Measurements from ENCODE around the gene WDR41.
"Not testable (repeated sequence)": the region's sequence is repeated elsewhere in the genome, so short reads cannot be mapped to it uniquely, and the experiment has no call there.

WDR41 gene, protein sequence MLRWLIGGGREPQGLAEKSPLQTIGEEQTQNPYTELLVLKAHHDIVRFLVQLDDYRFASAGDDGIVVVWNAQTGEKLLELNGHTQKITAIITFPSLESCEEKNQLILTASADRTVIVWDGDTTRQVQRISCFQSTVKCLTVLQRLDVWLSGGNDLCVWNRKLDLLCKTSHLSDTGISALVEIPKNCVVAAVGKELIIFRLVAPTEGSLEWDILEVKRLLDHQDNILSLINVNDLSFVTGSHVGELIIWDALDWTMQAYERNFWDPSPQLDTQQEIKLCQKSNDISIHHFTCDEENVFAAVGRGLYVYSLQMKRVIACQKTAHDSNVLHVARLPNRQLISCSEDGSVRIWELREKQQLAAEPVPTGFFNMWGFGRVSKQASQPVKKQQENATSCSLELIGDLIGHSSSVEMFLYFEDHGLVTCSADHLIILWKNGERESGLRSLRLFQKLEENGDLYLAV

DNA sequence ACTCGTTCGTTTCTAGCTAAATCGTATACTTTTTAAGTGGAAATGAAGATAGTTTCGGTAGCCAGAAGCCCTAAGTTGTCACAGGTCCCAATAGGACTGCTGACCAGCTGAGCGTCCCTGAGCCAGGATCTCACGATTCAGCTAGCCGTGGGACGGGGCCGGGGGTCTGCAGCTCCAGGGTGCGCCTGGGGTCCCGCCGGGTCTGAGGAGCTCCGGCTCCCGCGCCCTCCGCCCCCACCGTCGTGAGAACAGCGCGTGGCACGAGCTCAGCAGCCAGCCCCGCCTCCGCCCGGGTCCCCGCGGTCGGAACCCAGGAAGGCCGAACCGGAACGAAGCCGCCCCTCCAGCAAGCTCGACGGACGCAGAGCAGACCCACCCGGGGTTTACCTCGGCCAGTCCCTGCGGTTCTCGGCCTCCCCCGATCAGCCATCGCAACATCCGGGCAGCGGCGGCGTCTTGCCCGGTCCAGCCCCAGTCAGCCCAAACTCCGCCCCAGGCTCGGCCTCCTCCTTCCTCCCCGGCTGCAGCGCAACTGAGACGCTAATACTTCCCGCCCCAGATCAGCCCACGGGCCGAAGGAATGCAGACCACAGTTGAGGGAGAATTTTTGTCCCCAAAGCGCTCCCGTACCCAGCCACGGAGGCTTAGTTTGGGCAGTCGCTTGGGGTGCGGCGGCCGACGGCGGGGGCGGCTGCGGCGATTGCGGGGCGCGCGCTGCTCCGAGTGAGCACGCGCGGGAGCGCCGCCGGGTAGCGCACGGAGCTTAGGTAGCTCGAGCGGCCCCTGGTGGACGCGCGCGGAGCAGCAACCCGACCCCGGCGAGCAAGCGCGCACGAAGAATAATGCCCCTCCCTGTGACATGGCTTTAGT, at the start of gene WDR41:
Gene WDR41, minus strand, starts transcription at position 534 of the 870 bp plus-strand sequence. Its CDS starts 96 bp downstream, at position 438.
- DNase-seq (ENCODE audit: low spot score): peak; percentile 81

DNA sequence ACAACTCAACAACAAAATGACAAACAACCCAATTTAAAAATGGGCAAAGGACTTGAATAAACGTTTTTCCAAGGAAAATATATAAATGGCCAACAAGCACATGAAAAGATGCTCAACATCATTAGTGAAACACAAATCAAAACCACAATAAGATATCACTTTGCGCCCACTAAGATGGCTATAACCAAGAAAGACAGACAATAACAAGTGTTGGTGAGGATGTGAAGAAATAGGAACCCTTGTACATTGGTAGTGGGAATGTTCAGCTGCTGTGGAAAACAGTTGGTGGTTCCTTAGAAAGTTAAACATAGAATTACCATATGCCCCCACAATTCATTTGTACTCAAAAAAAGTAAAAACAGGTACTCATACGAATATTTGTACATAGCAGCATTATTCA, 39.2 kb upstream of the WDR41 start:
- DNase-seq (ENCODE audit: low spot score): no peak

DNA sequence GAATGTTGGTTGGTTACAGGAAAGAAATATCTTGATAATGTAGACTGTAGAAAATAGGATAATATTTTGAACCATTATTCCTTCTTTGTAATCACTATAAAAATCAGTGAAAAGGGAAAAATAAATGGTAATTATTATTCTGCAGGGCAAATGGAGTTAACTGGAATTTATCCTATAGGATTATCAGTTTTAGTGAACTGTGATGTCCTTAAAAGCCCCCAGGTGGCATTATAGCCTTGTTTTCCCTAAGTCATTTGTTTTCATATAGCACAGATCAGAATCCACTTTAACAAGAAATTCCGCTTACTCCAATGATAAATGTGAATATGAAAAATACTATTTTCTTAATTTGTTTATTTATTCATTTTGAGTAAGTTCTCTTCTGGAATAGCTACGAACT, 26.2 kb upstream of the WDR41 start:
- DNase-seq (ENCODE audit: low spot score): no peak

DNA sequence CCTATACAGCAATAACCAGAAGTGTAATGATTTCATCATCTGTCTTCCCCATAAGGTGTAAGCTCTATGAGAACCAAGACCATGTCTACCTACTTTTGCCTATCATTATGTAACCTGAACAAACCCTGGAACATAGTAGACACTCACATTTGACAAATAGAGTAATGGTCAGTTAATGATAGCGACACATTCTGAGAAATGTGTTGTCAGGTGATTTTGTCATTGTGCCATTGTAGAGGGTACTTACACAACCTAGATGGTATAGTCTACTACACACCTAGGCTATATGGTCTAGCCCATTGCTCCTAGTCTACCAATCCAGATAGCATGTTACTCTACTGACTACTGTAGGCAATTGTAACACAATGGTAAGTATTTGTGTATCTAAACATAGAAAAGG, 22.3 kb upstream of the WDR41 start:
- no peak for DNase-seq (ENCODE audit: low spot score)

DNA sequence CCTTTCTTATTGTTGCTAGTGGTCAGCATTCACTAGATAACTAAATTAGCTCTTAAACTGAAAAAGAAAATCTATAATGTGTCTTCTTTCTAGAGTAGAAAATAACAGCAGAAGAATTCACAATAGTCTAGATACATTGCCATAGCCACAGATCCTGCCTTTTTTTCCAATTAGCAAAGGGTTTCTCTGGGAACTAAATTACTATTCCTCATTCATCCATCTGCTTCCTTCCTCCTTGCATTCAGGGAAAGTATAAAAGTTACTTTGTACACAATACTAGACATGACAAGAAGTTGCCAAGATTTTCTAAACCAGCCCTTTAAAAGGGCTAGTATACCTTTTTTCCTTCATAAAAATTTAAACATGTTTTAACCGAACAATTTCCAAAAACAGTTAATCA, 21.2 kb upstream of the WDR41 start:
- no peak for DNase-seq (ENCODE audit: low spot score)

DNA sequence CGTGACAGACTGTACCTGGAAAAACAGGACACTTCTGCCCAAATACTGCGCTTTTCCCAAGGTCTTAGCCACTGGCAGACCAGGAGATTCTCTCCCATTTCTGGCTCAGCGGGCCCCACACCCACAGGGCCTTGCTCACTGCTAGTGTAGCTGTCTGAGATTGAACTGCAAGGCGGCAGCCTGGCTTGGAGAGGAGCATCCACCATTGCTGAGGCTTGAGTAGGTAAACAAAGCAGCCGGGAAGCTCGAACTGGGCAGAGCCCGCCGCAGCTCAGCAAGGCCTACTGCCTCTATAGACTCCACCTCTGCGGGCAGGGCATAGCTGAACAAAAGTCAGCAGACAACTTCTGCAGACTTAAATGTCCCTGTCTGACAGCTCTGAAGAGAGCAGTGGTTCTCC, 9.0 kb upstream of the WDR41 start:
- DNase-seq (ENCODE audit: low spot score): not testable (repeated sequence)

DNA sequence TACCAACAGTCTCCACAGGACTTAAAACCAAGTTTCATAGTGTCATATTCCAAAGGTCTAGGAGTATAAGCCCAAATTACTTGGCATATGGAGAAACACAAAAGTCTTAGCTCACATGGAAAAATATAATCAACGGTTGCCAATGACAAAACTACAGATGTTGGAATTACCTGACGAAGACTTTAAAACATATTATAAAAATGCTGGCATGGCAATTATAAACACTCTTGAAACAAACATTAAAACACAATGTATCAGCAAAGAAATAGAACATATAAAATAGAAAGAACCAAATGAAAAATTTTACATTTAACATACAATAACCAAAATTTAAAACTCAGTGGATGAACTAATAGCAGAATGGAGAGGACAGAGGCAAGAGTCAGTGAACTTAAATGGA, 7.9 kb upstream of the WDR41 start:
- DNase-seq (ENCODE audit: low spot score): no peak

DNA sequence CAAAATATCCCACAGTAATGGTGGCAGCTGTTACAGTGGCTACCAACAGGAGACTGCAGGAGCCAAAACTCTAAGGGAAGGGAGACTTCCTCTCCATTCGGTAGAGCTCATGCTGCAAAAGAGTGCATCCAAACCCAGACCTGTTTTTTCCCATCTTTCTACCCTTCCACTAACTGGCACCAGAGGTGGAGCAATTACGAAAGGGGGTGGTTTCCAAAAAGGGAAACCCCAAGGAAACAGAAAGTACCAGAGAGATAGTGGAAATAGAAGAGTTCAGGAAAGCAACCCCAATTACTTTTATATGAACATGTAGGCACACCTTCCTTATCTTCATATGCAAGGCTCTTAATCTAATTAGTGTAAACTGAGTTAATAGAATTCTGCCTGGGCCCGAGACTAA, 7.3 kb upstream of the WDR41 start:
- no peak for DNase-seq (ENCODE audit: low spot score)

DNA sequence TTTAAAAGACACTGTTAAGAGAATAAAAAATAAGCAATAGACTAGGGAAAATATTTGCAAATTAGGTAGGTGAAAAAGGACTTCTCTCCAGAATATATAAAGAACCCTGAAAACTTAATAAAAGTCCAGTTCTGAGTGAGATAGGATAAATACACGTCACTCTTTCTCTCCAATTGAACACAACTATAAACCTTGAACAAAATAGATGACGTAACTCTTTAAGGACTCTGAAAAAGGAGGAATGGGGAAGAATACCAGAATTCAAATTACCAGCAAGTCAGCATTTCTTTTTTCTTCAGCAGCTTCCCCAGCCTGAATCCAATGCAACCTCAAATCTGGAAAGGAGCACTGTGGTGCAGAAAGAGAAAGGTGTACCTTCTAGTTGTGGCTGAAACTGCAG, 6.8 kb upstream of the WDR41 start:
- no peak for DNase-seq (ENCODE audit: low spot score)

DNA sequence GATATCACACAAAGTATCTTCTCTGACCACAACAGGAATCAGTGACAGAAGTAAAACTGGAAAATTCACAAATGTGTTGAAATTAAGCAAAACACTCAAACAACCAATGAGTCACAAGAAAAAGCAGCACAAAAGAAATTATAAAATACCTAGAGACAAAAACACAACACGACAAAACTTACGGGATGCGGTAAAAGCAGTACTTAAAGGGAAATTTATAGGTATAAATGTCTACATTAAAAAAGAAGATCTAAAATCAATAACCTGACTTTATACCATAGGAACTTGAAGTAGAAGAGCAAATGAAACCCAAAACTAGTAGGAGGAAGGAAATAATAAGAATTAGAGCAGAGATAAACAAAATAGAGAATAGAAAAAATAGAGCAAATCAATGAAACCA, 2.8 kb upstream of the WDR41 start:
- DNase-seq (ENCODE audit: low spot score): no peak

DNA sequence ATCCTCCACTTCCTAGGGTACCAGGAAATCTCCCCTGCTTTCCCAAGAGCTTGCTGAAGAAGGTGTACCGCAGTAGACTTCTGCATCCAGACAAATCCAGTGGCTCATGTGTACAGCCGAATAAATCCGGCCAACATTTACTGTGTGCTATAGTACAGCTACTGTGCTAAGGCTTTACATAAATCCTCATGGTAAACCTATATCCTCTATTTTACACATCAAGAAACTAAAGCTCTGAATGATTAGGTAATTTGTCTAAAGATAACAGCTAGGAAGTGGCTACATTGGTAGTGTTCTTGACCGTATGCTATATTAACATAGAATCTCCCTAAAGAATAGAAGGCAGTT, 511 bp upstream of the WDR41 start:
- DNase-seq (ENCODE audit: low spot score): no peak

DNA sequence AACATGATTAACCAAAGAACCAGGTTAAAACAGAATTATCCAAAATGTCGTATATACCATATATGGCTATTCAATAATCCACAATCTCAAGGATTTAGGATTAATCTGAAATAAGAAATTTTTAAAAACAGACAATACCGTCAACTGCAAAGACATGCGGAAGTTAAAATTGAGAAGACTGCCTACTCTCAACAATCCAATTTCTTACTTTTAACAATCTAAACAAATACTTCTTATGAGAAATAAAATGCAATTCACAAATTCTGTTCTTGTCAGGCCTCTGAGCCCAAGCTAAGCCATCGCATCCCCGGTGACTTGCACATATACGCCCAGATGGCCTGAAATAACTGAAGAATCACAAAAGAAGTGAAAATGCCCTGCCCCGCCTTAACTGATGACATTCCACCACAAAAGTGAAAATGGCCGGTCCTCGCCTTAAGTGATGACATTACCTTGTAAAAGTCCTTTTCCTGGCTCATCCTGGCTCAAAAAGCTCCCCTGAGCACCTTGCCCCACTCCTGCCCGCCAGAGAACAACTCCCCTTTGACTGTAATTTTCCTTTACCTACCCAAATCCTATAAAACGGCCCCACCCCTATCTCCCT, 1.3 kb downstream of the WDR41 start:
- DNase-seq (ENCODE audit: low spot score): not testable (repeated sequence)

DNA sequence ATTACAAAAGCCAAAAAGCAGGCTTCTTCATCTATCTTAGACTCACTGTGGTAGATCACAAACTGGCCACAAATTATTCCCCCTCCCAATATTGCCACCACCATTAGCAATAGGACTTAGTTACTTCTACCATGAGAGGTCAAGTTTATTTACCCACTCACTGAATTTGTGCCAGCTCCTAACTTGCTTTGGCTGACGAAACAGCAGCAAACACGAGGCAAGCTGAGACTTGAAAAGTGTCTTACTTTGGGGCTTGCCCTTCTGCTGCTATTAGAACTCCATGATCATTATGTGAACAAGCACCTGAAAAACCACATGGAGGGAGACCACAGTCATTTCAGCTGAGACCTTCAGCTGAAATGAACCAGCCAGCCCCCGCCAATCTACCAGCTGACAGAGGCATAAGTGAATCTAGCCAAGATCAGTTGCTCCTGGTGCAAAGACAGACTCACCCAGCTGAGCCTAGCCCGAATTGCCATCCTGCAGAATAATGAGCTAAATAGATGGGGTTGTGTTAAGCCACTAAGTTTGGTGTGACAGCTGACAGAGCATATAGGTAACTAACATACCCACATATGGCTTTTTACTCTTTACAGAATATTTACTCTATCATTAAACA, 5.7 kb downstream of the WDR41 start:
- DNase-seq (ENCODE audit: low spot score): no peak

DNA sequence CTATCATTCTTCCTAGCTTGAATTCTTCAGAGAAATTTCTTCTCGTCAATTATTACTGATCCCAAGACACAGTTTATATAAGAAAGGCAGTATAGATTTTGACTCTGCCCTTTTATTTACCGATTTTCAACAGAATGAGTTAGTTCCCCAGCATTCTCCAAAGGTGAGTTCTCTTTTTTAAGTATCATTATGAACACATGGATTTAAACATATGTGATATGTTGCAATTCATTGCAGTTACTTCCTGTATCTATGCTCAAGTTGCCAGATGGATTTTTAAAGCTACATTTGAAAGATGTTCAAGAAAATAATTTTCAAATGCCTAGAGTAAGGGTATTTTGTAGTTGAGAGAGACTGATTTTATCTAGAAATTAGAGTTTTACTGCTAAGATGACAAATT, 8.4 kb downstream of the WDR41 start:
- no peak for DNase-seq (ENCODE audit: low spot score)

DNA sequence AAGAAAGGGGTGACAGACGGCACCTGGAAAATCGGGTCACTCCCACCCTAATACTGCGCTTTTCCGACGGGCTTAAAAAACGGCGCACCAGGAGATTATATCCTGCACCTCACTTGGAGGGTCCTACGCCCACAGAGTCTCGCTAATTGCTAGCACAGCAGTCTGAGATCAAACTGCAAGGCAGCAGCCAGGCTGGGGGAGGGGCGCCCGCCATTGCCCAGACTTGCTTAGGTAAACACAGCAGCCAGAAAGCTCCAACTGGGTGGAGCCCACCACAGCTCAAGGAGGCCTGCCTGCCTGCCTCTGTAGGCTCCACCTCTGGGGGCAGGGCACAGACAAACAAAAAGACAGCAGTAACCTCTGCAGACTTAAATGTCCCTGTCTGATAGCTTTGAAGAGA, 17.1 kb downstream of the WDR41 start:
- not testable (repeated sequence) for DNase-seq (ENCODE audit: low spot score)

DNA sequence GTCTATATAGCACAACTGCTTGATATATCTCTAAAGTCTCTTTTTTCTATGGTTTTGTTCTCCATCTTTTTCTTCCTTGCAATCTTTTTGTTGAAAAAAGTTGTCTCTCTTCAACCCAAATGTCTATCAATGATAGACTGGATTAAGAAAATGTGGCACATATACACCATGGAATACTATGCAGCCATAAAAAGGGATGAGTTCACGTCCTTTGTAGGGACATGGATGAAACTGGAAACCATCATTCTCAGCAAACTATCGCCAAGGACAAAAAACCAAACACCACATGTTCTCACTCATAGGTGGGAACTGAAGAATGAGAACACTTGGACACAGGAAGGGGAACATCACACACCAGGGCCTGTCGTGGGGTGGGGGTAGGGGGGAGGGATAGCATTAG, 23.2 kb downstream of the WDR41 start:
- not testable (repeated sequence) for DNase-seq (ENCODE audit: low spot score)

DNA sequence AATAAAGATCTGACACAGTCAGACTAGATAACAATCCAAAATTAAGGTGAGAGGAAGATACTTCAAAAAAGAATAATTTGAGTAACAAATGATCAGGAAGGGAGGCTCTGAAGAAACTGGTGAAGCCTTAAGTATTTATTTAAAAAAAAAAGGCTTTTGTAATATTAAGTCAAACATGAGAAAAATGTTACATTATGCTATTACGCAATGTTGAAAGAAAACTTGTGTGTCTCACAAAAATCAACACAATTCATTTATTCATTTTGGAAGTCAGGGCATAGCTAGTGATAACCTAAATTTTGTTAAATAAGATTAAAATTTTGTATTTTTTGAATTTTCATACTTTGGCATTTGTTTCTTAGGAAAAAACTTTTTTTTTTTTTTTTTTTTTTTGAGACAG, 28.2 kb downstream of the WDR41 start:
- DNase-seq (ENCODE audit: low spot score): no peak

DNA sequence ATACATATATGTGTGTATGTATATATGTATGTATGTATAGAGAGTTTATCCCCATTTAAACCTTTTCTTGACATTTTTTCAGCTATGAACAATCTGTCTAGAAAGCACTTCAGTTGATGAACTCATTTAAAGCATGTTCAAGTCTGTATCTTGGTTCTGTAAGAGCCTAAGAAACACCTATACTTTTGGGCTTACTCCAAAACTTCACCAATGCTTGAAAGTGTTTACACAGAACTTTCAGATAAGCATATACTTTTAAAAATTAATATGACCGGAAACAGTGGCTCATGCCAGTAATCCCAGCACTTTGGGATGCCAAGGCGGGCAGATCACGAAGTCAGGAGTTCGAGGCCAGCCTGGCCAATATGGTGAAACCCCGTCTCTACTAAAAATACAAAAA, 30.8 kb downstream of the WDR41 start:
- DNase-seq (ENCODE audit: low spot score): no peak

DNA sequence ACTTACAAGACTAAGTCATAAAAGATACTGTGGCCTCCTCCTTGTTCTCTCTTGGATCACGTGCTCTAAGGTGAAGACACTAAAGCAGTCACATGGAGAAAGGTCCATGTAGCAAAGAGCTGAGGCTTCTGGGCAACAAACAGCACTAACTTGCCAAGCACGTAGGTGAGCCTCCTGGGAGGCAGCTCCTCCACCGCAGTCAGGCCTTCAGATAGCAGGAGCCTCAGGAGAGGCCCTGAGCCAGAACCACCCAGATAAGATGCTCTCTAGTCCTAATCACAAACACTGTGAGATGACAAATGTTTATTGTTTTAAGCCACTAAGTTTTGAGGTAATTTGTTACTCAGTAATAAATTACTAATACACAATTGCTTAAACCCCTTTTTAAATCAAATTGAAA, 38.0 kb downstream of the WDR41 start:
- DNase-seq (ENCODE audit: low spot score): no peak

DNA sequence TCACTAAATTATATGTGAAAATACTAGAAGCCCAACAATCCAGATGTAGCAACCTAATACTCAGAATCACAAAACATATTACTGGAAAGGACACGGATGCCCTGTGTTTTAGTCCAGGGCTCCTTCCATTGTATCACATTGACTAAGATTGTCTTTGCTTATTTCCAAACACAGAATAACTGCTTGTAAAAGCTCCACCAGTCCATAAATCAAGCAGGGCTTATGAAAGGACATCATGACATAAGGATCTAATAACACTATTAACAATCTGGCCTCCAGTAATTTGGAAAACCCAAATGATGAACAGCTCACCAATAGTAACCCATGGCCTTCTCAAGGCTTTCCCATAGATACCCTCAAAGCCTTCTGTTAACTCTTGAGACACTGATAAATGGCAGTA, 39.8 kb downstream of the WDR41 start:
- DNase-seq (ENCODE audit: low spot score): no peak

DNA sequence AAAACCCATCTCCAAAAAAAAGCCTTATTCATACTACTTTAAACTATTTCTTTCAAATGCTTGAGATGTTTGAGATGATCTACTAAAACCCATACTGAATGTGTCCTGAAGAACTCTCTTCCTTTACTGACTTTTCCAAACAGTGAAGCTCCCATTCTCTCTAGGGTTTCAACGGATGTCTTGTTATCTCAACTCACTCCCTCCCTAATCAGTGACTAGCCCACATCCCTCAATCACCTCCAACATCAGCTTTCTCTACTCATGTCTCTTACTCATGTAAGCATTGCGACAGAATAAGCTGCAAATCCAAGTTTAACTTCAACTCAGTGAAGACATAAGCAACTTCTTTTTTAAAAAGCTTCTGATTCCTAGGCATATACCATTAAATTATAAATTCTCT, 42.1 kb downstream of the WDR41 start:
- DNase-seq (ENCODE audit: low spot score): no peak

DNA sequence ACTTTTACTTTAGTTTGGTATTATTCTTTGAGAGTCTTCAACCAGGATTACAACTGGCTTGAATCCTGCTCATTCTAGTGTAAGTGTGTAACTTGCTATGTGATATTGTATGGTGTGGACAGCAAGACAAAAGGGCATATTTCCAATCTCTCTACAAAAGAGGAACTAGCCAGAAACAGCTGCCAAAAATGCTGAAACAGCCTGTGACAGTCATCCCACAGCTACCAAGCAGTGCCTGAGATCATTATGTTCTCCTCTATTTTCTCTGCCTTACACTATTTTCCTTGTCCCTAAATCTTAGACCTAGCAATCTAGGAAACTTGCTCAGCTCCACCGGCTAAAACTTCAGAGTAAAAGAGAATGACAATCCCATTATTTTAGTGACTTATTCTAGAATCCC, 42.8 kb downstream of the WDR41 start:
- no peak for DNase-seq (ENCODE audit: low spot score)

Measured in CD4-positive, alpha-beta T cell treated with Interleukin-6 at 100 ng/mL for 8 hours (primary cell).